ENCODE data around the gene MYL2.

MYL2 gene

DNA sequence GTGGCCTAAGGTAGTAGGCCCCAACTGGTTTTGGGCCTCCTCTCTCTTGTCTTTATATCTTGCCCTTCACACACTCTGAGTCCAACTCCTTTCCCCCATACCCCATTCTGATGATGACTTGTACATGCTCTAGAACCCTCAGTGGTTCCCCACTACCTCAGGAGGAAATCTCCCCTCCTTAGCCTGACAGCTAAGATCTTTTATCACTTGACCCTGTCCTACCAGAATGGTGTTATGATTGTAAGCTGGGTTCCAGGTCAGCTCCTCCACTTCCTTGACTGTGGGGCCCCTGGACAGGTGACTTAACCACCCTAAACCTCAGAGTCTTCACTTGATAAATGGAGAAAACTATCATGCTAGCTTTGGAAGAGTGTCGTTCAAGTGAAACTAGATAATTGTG lies 9.4 kb upstream of the MYL2 start:
- no peak for DNase-seq

DNA sequence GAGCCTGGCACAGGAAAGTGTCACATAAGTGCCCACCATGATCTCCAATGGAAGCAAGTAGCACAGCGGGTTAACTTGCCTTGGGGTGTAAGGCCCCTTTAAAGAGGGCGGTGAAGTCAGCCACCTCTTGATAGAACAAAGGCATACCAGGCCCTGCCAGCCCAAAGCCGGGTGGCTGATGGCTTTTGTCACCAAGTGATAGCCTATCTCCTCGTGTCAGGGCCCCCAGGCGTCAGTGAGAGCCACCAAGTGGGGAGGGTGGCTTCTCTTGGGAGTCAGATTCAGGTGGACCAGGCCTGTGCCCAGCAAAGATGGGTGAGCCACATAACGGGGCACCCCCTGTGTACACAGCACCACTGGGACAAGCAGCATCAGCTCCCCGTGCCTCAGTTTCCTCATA lies 8.3 kb upstream of the MYL2 start:
- no peak for DNase-seq

DNA sequence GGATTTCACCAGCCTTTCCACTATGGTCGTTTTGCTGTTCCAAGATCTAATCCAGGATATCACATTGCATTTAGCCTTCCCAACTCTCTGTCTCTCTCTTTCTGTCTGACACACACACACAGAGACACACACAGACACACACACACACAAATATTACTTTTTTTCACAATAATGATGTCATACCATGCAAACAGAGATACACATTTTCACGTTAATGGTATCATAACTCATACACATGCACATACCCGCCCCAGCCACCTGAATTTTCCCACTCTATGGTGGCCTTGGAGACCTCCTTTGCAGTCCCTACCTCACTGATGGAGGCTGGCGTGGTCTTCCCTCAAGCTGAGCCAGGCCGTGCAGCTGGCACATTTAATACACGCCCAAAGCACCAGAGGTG lies 7.2 kb upstream of the MYL2 start:
- DNase-seq: no peak

DNA sequence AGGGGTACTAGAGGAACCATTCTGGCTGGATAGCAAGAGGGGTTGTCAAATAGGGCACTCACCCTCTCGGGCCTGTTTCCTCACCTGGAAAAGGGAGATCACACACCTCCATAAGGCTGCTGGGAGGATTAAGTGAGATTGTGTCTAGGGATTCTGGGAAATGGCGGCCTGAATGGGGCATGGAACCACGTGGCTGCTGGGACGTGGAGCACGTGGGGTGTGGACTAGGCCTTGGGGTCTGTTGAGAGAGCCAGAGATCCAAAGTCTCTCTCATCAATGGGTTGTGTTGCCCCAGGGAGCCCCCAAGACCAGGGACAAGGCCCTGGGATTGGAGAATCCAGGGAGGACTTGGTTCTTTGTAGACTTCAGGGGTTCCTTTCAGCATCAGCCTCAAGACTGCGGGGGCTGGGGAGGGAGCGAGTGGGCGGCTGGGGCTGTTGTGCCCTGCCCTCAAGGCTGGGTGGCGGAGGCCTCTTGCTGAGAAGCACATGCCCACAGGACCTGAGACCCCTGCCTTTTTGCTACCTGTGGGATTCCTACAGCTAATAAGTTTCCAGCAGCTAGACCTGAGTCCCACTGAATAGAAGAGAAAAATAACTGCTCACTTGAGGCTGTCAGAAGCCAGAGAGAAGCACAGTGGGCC lies 3.4 kb upstream of the MYL2 start:
- DNase-seq: no peak

DNA sequence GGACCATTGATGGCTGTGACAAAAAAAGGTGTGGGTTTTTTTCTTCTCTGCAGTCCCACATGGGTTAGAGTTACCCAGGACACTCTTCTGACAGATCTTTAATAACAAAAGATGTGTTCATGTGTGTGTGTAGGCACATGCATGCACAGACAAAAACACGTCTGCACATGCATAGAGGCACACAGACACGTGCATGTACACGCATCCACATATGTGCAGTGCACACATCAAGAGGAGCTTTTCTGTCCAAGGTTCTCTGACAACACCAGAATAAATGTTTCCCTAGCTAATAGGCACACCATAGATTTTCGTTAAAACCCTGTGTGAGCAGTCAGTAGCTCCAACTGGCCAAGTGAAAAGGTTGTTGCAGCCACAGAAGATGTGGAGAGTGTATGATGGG lies 2.8 kb upstream of the MYL2 start:
- no peak for DNase-seq

DNA sequence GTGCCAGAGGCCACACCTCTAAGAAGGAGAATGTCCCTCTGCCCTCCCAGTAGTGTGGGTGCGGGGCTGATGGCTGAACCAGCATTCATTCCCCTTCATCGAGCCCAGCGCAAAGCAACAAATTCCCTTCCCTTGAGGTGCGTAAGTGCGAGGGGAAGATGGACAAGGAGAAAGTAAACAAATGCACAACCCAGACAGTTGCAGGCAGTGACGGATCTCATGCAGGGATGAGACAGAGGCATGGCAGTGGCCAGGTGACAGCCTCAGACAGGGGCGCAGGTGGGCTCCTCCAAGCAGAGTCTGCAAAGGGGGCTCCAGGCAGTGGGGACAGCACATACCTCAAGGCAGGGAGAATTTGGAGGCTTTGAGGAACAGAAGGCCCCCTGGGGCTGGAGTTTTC lies 2.3 kb upstream of the MYL2 start:
- DNase-seq: no peak

DNA sequence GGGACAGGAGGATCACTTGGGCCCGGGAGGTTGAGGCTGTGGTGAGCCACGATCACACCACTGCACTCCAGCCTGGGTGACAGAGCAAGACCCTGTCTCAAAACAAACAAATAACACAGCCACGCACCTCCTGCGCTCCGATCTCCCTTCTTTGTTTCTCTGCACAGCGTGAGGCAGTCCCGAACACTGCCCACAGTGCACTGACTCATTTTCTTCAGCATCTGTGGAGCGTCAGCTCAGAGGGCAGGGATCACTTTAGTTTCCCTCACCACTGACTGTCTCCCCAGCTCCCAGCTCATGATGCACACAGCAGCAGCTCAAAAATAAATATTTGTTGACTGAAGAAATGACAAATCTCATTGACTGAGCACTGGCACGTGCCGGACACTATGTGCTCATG lies 883 bp upstream of the MYL2 start:
- no peak for DNase-seq

DNA sequence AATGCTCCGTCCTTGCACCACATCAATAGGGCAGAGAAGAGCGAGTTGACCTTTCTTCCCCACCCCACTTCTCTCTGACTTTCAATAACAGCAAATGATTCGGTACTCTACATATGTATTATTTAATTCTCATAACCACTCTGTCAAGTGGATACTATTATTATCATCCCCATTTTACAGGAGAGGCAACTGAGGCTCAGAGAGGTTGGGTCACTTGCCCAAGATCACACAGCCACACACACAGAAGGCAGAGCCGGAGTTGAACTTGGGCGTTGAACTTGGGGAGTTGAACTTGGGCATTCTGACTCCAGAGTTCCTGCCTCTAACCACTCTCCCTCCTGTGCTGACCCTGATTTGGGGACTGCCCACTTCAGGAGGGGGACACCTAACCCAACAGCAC lies 659 bp downstream of the MYL2 start:
- no peak for DNase-seq

DNA sequence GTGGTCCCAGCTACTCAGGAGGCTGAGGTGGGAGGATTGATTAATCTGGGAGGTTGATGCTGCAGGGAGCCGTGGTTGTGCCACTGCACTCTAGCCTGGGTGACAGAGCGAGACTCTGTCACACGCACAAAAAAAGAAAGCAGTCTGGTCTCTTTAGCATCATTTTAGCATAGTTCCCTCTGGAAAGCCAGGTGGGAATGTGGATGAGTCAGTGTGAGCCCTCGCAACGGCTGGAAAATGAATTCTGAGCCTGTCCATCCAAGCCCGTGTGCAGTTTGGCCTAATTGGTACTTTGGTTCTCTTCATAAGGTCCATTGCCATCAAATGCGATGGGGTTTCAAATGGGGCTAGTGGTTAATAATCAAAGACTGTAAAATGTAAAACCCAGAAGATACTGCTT lies 2.4 kb downstream of the MYL2 start:
- no peak for DNase-seq

DNA sequence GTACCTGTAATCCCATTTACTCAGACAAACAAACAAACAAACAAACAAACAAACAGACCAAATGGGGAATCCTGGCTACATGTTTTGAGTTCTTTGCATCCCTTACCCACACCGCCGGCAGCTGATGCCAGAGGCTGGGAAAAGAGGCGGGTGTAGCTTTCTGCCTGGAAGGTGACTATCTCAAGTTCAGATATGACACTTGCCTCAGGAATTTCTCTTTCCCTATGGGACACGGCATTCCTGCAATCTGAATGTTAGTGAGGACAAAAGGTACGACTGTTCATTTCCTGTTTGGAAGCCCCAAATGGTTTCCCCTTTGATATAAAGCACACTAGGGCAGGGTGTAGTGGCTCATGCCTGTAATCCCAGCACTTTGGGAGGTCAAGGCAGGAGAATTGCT lies 2.9 kb downstream of the MYL2 start:
- no peak for DNase-seq

DNA sequence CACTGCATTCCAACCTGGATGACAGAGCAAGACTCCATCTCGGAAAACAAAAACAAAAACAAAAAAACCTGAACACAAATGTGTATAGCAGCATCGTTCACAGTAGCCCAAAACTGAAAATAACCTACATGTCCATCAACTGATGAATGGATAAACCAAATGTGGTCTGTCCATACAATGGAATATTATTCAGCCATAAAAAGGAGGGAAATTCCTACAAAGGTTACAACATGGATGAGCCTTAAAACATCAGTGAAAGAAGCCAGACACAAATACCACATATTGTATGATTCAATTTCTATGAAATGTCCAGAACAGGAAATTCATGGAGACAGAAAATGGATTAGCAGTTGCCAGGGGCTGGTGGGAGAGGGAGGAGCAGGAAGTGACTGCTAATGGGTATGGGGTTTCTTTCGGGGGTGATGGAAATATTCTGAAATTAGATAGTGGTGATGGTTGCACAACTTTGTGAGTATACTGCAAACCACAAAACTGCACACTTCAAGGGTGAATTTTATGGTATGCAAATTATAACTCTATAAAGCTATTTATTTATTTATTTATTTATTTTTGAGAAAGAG lies 4.0 kb downstream of the MYL2 start:
- no peak for DNase-seq

DNA sequence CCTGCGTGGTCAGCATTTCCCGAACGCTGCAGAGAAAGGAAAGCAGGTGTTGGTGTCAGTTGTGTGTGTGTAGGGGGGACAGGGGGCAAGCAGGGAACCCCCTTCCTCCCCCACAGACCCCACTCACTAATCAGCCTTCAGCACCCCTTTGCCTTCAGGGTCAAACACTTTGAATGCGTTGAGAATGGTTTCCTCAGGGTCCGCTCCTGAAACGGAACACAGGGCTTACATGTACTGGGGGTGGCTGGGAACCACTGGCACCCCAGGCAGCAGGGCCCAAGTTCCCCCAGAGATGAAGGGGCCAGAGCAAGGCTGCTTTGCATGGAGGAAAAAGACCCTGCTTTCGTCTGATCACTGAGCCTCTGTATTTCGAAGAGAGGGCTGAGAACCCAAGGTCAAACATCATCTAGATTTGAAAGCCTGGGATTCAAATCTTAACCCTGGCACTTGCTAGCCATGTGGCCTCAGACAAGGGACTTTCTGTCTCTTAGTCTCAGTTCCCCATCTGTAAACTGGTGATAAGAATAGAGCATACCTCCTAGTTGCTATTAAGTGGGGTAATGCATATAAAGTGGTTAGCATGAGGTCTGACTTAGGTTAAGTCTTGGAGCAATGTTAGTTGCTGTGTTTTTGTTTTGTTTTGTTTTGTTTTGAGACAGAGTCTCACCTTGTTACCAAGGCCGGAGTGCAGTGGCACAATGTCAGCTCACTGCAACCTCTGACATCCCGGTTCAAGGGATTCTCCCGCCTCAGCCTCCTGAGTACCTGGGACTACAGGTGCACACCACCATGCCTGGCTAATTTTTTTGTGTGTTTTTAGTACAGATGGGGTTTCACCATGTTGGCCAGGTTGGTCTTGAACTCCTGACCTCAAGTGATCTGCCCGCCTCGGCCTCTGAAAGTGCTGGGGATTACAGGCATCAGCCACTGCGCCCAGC lies 7.0 kb downstream of the MYL2 start:
- no peak for DNase-seq

DNA sequence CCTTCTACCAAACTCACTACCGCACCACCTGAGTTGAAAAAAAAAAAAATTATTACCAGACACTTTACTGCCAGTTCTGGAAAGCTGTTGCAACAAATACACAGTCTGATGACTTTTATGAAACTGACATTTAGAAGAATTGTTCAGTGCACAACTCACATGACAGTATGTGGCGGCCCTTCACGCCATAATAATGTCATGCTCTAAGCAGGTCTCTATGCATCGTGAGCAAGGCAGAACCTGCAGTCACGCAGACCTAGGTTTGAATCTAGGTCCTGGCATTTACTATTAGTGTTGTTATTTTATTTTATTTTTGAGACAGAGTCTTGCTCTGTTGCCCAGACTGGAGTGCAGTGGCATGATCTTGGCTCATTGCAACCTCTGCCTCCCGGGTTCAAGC lies 8.1 kb downstream of the MYL2 start:
- no peak for DNase-seq

DNA sequence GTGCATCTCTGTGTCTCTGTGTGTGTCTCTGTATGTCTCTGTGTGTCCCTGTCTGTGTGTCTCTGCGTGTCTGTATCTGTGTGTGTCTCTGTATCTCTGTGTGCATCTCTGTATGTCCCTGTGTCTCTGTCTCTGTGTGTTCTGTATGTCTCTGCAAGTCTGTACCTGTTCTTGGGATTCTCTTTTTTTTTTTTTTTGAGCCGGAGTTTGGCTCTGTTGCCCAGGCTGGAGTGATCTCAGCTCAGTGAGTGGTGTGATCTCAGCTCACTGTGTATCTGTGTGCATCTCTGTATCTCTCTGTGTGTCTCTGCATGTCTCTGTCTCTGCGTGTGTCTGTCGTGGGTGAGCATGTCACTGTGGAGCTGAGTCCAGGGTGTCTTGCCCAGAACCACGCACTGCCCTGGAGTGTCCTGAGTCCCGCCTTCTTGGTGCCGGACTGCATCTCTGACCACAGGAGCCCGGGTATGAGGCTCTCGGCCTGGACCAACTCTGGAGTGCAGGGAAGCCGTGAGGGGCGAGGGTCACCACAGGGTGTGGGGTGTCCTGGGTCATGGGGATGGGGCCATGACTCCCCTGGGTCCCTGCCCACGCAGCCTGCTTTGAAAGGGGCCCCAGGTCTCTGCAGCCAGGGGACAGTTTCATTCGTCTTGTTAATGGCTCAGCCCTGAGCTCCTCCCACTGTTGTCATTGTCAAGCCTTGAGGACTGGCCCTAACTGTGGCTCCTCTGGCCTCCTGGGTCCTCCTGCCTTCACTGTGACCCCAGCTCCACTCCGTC lies 11.8 kb downstream of the MYL2 start:
- no peak for DNase-seq

DNA sequence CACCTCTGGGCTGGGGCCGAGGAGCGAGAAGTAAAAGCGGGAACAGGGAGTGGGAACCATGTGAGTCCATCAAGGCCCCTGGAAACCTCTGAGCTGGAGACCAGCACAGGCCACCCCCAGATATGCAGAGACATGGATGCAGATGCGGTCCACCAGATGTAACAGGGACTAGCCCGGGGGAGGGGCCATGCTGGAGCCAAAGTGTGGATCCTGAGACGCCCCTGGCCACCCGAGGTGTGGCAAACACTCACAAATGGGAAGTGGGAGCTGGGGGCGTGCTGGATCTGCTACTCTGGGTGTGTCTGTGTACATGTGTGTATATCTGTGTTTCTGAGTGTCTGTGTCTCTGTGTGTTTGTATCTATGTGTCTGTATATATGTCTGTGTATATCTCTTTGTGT lies 12.8 kb downstream of the MYL2 start:
- DNase-seq: no peak

DNA sequence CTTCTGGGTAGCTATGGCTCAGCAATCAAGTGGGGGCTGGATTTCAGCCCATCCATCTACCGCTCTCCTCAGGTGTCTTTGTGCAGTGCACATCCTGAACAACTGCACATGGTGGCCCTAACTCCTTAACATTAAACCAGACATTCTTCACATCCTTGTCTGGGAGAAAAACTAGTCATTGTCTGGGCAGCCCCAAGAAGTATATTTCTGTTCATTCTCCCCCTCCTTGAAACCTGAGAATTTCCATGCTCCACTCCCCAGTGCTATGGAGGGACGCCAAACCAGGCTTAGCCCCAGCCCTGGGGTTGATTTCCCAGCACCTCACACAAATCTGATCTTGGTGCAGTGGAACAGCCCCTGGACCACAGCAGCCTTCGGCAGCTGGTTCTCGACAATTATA lies 13.4 kb downstream of the MYL2 start:
- DNase-seq: no peak

DNA sequence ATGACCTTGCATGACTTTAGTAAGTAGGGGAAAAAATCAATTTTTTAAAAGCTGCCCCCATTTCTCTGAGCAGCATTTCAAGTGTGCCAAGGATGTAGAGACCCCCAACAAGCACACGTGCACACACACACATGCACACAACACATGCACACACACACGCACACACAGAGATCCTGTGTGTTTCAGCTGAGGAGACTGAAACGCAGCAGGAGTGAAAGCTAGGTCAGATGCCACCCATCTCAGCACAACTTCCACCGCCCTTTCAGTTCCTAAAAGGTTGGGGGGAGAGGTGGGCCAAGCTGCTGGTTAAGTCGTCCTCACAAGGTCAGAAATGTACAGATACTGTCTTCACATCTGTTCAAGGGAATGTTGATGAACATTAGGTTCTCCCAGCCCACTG lies 13.9 kb downstream of the MYL2 start:
- DNase-seq: no peak

DNA sequence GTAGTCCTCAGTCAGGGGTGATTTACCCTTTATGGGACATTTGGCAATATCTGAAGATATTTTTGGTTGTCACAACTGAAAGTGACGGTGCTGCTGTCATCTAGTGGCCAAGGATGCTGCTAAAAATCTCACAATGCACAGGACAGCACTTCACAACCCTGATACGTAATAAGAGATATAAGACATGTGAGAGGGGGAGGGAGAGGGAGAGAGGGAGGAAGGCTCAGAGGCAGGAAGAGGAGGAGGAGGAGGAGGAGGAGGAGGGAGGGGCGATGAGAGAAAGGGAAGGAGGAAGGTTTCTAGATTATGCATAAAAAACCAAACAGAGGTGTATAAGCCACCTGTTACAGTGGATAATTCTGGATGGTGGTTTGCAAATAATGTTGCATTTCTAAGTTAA lies 14.3 kb downstream of the MYL2 start:
- no peak for DNase-seq

DNA sequence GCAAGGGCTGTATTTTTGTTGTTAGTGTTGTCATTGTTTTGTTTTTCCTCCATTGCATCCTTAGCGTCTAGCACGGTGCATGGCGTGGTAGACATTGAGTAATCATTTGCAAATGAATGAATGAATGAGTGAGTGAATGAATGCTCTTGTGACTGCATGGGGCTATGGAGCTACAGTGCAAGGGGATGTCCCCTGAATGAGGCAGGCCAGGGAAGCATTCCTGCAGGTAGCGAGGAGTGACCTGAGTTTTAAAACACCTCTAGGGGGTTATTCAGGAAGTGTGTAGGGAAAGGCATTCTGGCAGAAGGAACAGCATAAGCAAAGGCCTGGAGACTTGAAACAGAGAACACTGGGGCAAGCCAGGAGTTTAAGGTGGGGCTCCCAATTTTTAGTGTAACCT lies 16.9 kb downstream of the MYL2 start:
- no peak for DNase-seq

DNA sequence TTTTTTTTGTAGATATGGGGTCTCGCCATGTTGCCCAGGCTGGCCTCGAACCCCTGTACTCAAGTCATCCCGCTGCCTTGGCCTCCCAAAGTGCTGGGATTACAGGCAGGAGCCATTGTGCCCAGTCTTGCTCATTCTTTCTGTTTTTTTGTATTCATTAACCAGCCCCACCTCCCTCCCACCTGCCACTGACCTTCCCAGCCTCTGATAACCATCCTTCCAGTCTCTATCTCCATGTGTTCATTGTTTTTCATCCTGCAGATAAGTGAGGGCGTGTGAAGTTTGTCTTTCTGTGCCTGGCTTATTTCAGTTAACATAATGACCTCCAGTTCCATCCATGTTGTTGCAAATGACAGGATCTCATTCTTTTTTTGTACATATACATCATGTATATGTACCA lies 19.0 kb downstream of the MYL2 start:
- no peak for DNase-seq

DNA sequence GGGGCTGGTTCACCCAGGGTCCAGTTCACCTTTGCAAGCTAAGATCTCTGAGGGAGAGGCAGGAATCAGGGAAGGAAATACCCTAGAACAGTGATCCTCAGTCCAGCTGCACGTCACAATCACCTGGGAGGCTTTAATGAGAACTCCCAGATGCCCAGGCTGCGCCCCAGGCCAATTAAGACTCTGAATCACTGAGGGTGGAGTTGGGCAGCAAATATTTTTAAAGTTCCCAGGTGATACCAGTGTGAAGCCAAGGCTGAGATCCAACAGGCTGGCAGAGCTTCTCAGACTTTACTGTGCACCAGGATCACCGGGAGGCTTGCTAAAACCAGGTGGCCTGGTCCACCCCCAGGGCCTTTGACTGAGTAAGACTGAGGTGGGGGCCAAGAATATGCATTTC lies 23.8 kb downstream of the MYL2 start:
- no peak for DNase-seq

DNA sequence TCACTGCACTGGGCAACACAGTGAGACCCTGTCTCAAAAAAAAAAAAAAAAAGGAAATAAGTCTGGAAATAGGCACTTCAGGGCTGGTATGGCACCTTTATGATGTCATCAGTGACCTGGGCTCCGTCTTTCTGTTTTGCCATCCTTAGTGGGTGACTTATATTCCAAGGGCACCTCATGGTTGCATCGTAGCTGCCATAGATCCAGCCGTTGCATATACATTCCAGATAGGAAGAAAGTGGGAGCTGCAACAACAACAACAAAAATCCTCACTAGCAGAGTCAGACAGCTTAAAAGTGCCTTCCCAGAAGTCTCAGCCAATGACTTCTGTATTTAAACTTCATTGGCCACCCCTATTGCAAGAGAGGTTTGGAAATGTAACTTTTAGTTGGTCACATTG lies 26.4 kb downstream of the MYL2 start:
- DNase-seq: no peak

DNA sequence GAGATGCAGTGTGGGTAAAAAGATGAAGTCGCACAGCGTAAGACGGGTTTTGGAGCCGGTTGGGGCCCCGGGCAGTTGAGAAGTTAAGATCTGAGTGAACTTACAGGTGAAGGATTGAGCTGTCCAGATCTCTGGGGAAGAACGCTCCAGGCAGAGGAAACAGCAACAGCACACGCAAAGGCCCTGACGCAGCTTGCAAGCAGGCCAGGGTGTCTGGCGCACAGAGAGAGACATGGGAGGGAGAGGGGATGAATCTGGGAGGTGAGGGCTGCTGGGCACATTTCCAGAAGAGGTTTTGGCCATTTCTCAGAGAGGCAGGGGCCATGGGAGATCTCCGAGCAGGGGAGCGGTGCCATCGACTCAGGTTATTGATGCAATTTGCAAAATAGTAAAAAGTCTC lies 31.0 kb downstream of the MYL2 start:
- DNase-seq: no peak

Data from stimulated activated CD4-positive, alpha-beta T cell treated with anti-CD3 and anti-CD28 coated beads, Interleukin-4, amount 100 ng/mL, for 4 hours (primary cell).